HepG2 (cell line): ENCODE results near the gene CCDC148.

Experiments used
- MBNL3 ChIP-seq: fragments of 250-450 bp; sonication (Bioruptor Pico); conservative IDR thresholded peaks from 2 replicates; pipeline ENCODE4 v1.8.0; 2022; ENCODE audit warnings: mild to moderate bottlenecking, inconsistent platforms
- RNF2 ChIP-seq: fragments of 450-650 bp; conservative IDR thresholded peaks from 2 replicates; pipeline ENCODE4 v1.6.1; 2016; ENCODE audit warnings: low read depth
- TP53 ChIP-seq: sonication (generic); formaldehyde crosslinking; conservative IDR thresholded peaks from 2 replicates; pipeline ENCODE4 v1.4.0; 2020; ENCODE audit warnings: missing genetic modification reagents

DNA sequence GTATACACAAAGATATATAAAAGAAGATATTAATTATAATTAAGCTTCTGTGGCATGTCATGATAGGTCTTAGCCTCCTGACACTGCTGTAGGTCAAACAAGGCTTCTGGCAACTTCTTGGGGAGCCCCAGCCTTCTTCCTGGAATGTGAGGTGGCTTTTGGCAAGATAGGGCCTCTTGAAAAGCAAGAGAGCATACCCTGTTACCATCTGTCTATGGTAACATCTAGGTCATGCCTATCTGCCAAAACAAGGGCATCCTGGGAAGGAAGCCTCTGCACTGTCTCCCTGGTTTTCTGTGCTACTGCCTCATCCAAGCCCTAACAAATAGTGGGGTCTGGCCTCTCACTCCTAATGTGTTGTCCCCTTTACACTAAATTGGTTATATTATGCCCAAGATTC is 70.9 kb downstream of the CCDC148 start:
- TF ChIP-seq MBNL3 (CRISPR knock-in tag) = no peak
- no peak for TF ChIP-seq TP53 (CRISPR knock-in tag)
- no peak for TF ChIP-seq RNF2
